A673 (cell line): ENCODE measurements around the gene FGF12. TPM values are rescaled to one million over a fixed set of nuclear protein-coding genes. Genes with fewer than 3 reads are reported as not detected.

Experiments used
- BruUV-seq: library from RNA; stranded (reverse); fragments of 400-500 nt; replicated peaks from 2 replicates; lab custom pipeline; 2021; lab: Mats Ljungman, UMichigan
- CTCF ChIA-PET: fragments of 300-600 bp; sonication (Branson Sonifier 250); formaldehyde crosslinking; loops from one replicate; lab custom pipeline; 2022; ENCODE audit warnings: antibody characterized with exemption; lab: Charles Lee
- POLR2A ChIA-PET: fragments of 300-600 bp; sonication (Branson Sonifier 250); formaldehyde crosslinking; loops from one replicate; lab custom pipeline; 2022; ENCODE audit warnings: antibody characterized with exemption; ENCODE audit not compliant: low non-redundant PET; lab: Charles Lee
- DNase-seq: peaks from one replicate; pipeline ENCODE4 v3.0.0-alpha.2; 2015; ENCODE audit warnings: low spot score
- H3K27ac ChIP-seq: fragments of 200-600 bp; sonication (generic); 2 replicates; pipeline ENCODE4 v1.5.1; 2016; ENCODE audit warnings: mixed run types, low read depth, mild to moderate bottlenecking, mixed read lengths, antibody characterized with exemption, low read length; ENCODE audit not compliant: poor library complexity, severe bottlenecking
- H3K27me3 ChIP-seq: fragments of 200-600 bp; sonication (generic); replicated peaks from 2 replicates; pipeline ENCODE4 v1.6.1; 2017; ENCODE audit warnings: mixed run types, low read depth, mild to moderate bottlenecking, mixed read lengths, antibody characterized with exemption, low read length; ENCODE audit not compliant: insufficient read depth, poor library complexity
- H3K36me3 ChIP-seq: fragments of 200-600 bp; sonication (generic); 2 replicates; pipeline ENCODE4 v1.6.1; 2016; ENCODE audit warnings: mixed run types, mild to moderate bottlenecking, mixed read lengths, antibody characterized with exemption, low read length; ENCODE audit not compliant: insufficient read depth, poor library complexity, severe bottlenecking
- H3K4me1 ChIP-seq: fragments of 200-600 bp; sonication (generic); 2 replicates; pipeline ENCODE4 v1.6.1; 2017; ENCODE audit warnings: mixed run types, mild to moderate bottlenecking, mixed read lengths, antibody characterized with exemption, low read length; ENCODE audit not compliant: insufficient read depth, poor library complexity, severe bottlenecking
- H3K4me3 ChIP-seq: fragments of 200-600 bp; sonication (generic); 2 replicates; pipeline ENCODE4 v1.5.1; 2016; ENCODE audit warnings: low read depth, mixed run types, mild to moderate bottlenecking, mixed read lengths, low read length; ENCODE audit not compliant: poor library complexity, severe bottlenecking
- H3K9me3 ChIP-seq: fragments of 200-600 bp; sonication (generic); 2 replicates; pipeline ENCODE4 v1.6.1; 2016; ENCODE audit warnings: mixed run types, low read depth, mild to moderate bottlenecking, mixed read lengths, antibody characterized with exemption, low read length; ENCODE audit not compliant: poor library complexity, severe bottlenecking
- CTCF ChIP-seq: fragments of 300-800, 200-600 bp; sonication (generic); conservative IDR thresholded peaks from 2 replicates; pipeline ENCODE4 v1.5.1; 2017; ENCODE audit warnings: low read depth, mild to moderate bottlenecking, antibody characterized with exemption, low read length, moderate library complexity, mixed read lengths
- EZH2 ChIP-seq: fragments of 200-600 bp; sonication (generic); IDR thresholded peaks from 2 replicates; pipeline ENCODE4 v1.6.1; 2017; ENCODE audit warnings: borderline replicate concordance, low read depth, mild to moderate bottlenecking, mixed read lengths, antibody characterized with exemption, low read length; ENCODE audit not compliant: poor library complexity, severe bottlenecking
- intact Hi-C: fragments of 100-400 bp; cut with micrococcal nuclease; formaldehyde crosslinking; loops from one replicate; pipeline ENCODE4 v1.10.0; 2022; ENCODE audit not compliant: unreplicated experiment
- total RNA-seq: library from RNA; stranded (reverse); gene quantifications from 2 replicates; pipeline ENCODE4 v1.2.3, GENCODE V29; 2021

FGF12 gene
- total RNA-seq, 1 experiment from 2014 or later = 2.3 TPM

GRCh38 chr3:192246847-192247559, 480.3 kb downstream of the FGF12 start:
- no peaks in the 10 kb centered on the region for H3K9me3 ChIP-seq
- ChIA-PET CTCF (no interaction called here), POLR2A (no interaction called here)
- H3K4me3 ChIP-seq = no peak overlapping the region
- intact Hi-C loops = no loop called here
- TF ChIP-seq CTCF = no peak
- no peaks in the 10 kb centered on the region for H3K27me3 ChIP-seq
- H3K27ac ChIP-seq = peak overlapping the region; percentile 48
- H3K4me1 ChIP-seq = peaks cover 20% of the 10 kb centered on the region
- BruUV-seq = no TSS peak
- H3K36me3 ChIP-seq = no peaks in the 10 kb centered on the region
- peak; percentile 74 for DNase-seq

GRCh38 chr3:192244591-192244990, 482.8 kb downstream of the FGF12 start:
- H3K4me1 ChIP-seq = peaks cover 18% of the 10 kb centered on the region
- H3K27me3 ChIP-seq = no peaks in the 10 kb centered on the region
- BruUV-seq = no TSS peak
- CTCF ChIA-PET = no interaction called here
- DNase-seq = no peak
- intact Hi-C loops = no loop called here
- no peak overlapping the region for H3K27ac ChIP-seq
- no peak for TF ChIP-seq EZH2
- no peak for TF ChIP-seq CTCF
- no peaks in the 10 kb centered on the region for H3K36me3 ChIP-seq
- H3K9me3 ChIP-seq = no peaks in the 10 kb centered on the region
- POLR2A ChIA-PET = no interaction called here
- no peak overlapping the region for H3K4me3 ChIP-seq

GRCh38 chr3:192239956-192240355, 487.4 kb downstream of the FGF12 start:
- ChIA-PET CTCF (no interaction called here), POLR2A (no interaction called here)
- Histone ChIP-seq H3K27ac (no peak overlapping the region), H3K9me3 (no peaks in the 10 kb centered on the region), H3K36me3 (no peaks in the 10 kb centered on the region), H3K27me3 (no peaks in the 10 kb centered on the region), H3K4me3 (no peak overlapping the region), H3K4me1 (no peaks in the 10 kb centered on the region)
- BruUV-seq = no TSS peak
- DNase-seq = no peak
- intact Hi-C loops = no loop called here
- TF ChIP-seq CTCF (no peak), EZH2 (no peak)
